Measurements from ENCODE around the gene ZNF212.

The ZNF212 gene

GRCh38 chr7:149285603-149286002, 46.2 kb downstream of the ZNF212 start:
- DNase-seq (ENCODE audit: low read depth), result no peak

- DNase-seq (ENCODE audit: low read depth), result no peak
These were observed 47.5 kb downstream of the ZNF212 start for GRCh38 chr7:149286811-149287400.

DNA sequence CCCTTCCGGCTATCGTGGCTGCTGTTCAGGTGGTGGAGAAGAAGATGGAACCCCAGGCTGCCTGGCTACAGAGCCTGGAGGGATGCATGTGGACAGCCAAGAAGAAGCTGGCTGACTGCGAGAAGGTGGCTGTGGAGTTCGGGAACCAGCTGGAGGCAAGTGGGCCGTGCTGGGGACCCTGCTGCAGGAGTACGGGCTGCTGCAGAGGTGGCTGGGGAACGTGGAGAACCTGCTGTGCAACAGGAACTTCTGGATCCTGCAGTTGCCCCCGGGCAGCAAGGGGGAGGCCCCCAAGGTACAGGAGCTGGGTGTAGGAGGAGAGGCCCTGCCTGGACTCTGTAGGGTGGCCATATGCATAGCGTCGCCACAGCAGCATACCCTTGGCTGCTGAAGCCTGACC, 48.2 kb downstream of the ZNF212 start:
- no peak for DNase-seq (ENCODE audit: low read depth)

DNA sequence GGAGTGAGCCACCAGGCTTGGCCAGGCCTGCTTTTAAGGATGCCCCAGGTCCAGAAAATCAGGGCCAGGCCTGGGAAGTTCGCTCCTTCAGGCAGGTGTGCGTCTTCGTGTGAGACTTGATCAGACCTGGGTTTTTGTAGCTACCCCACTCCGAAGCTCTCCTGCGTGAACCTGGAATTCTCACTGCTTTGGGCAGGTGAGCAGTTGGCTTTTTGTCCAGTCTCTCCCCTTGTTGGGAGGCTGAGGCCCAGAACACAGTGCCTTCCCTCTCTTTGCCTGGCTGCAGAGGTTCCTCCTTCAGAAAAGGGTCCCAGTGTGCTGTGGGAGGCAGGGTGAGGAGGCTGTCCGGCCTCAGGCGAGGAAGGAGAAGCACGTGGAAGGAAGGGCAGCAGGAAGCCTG, 49.8 kb downstream of the ZNF212 start:
- no peak for DNase-seq (ENCODE audit: low read depth)

- DNase-seq (ENCODE audit: low read depth), result no peak
These were observed 50.4 kb downstream of the ZNF212 start for GRCh38 chr7:149289856-149290255.

DNA sequence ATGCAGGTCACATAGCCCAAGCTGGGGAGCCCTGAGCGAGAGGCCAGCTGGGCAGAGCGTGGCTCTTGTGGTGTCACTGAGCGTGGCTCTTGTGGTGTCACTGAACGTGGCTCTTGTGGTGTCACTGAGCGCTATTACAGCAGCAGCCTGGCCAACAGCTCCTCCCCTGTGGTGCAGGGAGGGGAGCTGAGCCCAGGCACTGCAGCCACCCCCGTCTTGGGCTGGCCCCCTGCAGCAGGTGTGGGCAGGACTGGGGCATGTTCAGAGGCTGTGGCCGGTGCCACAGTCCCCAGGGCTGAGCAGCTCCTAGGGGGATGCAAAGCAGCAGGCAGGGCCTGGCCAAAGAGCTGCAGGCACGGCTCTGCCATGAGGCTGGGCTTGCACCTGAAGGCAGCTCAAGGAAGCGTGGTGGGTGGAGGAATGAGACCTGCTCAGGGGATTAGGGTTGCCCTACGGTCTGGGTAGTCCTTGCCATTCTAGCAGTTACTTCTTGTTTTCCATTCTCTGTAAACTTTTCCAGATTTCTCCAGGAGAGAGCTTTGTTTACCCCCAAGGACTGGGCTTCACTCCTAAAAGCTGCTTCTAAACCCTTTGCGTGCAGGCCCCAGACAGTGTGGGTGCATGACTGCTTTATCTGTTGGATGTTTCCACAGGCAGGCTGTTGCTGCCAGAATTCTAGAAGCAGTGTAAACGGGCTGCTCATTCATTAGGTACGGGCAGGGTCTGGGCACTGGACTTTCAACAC, 51.8 kb downstream of the ZNF212 start:
- DNase-seq (ENCODE audit: low read depth), result no peak

GRCh38 chr7:149291781-149292461, 52.5 kb downstream of the ZNF212 start:
- no peak for DNase-seq (ENCODE audit: low read depth)

- no peak for DNase-seq (ENCODE audit: low read depth)
These were observed 53.0 kb downstream of the ZNF212 start for GRCh38 chr7:149292462-149292823.

DNA sequence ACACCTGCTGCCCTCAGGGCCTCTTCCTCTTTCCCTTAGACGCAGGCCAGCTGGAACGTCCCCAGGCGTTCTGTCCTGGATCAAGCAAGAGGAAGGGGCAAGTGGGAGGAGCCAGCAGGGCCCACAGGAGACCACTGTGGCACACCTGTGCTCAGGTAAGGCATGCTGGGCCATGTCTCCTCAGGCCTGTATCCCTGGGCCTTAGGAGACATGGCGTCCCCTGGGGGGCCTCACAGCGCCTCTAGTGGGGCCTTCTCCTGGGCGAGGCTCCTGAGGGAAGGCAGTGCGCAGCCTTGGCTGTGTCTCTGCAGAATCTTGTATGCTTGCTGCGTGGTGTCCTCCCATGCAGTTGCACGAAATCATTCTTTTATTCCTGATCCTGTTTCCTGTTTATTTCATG, 53.9 kb downstream of the ZNF212 start:
- DNase-seq (ENCODE audit: low read depth), result no peak

DNA sequence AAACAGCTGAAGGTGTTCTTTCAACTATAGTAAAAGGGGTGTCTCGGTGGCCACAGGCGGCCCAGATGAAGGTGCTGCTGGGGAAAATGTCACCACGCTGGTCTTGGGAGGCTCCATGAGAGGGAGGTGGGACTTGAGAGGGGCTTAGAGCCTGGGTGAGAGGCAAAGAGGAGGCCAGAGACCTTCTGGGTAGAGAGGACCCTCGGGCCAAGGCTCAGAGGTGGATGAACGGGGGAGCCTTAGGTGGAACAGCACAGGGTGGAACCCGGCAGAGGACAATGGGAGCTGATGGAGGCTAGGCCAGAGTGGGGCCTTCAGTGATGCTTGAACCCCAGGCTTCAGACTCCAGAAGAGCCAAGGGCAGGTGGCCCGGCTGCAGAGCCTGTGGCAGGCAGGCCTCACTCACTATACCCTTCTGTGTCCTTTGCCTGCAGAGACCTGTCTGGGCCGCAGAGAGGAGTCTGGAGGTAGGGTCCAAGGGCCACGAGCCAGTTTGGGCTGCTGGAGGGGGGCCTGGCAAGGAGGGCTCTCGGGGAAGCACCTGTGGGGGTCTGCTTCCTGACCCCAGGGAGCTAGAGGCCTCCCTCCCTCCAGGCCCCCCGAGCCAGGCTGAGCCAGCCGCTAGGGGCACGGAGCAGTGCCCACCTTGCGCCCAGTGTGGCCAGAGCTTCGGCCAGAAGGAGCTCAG, 54.6 kb downstream of the ZNF212 start:
- no peak for DNase-seq (ENCODE audit: low read depth)

DNA sequence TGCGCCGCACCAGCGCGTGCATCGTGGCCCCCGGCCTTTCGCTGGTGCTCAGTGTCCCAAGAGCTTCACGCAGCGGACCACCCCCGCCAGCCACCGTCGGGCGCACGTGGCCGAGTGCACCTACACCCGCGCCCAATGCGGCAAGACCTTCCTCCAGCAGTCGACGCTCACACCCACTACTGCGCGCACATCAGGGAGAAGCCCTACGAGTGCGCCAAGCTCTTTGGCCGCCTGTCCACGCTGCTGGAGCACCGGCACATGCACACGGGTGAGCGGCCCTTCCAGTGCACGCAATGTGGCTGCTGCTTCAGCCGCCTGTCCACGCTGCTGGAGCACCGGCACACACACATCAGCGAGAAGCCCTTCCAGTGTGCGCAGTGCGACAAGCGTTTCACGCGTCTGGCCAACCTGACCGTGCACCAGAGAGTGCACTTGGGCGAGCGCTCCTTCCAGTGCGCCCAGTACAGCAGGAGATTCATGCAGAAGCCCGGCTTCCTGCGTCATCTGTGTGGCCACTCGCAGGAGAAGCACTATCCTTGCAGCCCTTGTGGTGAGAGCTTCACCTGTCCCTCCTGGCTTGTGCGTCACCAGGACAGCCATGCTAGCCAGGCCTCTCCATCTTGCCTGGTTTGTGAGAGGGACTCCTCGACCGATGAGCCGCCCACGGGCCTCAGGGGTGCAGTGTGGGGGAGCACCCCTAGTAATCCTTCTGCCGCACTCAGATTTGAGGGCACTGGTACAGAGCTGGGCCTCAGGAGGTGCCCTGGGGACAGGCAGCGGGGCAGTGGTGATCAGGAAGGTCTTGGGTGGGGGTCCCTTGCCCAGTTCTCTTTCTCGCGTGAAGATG, 55.4 kb downstream of the ZNF212 start:
- DNase-seq (ENCODE audit: low read depth), result no peak

DNA sequence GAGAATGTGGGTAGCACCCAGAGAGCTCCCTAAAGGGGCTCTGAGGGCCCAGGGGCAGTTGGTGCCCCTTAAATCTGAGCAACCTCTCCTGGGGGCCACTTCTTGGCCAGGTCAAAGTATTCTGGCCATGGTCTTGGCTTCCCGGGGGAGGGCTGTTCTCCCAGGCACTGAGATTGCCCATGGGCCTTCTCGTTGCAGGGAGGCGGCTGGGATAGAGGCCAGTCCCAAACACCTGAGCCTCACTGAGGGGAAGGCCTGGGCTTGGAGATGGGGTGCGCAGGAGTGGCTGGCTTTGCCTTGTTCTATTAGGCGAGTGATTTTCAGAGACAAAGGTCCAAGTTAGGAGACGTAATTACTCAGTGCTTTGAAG, 56.0 kb downstream of the ZNF212 start:
- no peak for DNase-seq (ENCODE audit: low read depth)

DNA sequence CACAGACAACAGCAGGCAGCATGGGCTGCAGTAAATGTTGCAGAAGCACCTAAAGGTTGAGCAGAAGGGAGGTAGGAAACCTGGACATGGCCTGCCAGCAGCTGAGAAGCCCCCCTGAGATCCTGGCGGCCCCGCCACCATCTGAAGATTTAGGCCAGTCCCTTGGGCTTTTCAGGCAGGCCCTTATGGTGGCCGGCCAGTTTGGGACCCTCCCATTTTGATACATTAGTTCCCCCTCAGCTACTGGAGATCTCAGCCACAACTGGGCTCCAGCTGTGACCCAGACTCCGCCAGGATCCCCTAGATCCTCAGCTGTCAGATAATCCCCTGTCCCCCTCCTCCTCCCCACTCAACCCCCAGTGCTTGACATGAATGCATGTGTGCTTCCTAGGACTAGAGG, 56.9 kb downstream of the ZNF212 start:
- no peak for DNase-seq (ENCODE audit: low read depth)

GRCh38 chr7:149297034-149297755, 57.7 kb downstream of the ZNF212 start:
- no peak for DNase-seq (ENCODE audit: low read depth)

GRCh38 chr7:149300620-149301285, 61.3 kb downstream of the ZNF212 start:
- no peak for DNase-seq (ENCODE audit: low read depth)

- DNase-seq (ENCODE audit: low read depth), result no peak
These were observed 62.8 kb downstream of the ZNF212 start for GRCh38 chr7:149302222-149302621.

DNA sequence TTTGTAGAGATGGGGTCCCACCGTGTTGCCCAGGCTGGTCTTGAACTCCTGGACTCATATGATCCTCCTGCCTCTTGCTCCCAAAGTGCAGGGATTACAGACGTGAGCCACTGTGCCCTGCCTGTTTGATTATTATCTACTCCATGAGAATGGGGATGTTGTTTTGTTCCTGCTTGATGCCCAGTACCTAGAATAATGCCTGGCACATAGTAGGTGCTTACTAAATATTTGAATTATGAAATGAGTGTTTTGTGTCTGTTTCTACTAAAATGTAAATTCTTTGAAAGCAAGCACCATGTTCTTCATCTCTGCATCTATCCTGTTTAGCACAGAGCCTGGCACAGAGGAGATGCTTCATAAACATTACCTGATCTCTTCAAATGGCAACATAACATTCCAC, 63.4 kb downstream of the ZNF212 start:
- no peak for DNase-seq (ENCODE audit: low read depth)

DNA sequence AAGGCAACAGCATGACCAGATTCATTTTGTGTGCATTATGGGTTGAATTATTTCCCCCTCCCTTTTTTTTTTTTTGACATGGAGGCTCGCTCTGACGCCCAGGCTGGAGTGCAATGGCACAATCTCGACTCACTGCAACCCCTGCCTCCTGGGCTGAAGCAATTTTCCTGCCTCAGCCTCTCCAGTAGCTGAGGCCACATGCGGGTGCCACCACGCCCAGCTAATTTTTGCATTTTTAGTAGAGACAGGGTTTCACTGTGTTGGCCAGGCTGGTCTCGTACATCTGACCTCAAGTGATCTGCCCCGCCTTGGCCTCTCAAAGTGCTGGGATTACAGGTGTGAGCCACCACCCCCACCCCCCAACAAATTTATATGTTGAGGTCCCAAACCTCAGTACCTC, 64.6 kb downstream of the ZNF212 start:
- DNase-seq (ENCODE audit: low read depth), result no peak

All from activated T-cell treated with anti-CD3 and anti-CD28 coated beads for 48 hours (primary cell).